ENCODE results near the gene RAB43.

Gene RAB43

GRCh38 chr3:129061023-129061887 lies 60.3 kb downstream of the RAB43 start:
- no peak for DNase-seq (ENCODE audit: low read depth)

- DNase-seq (ENCODE audit: low read depth), result no peak
Observed at GRCh38 chr3:129060276-129061022, 61.2 kb downstream of the RAB43 start, which contains the start of gene GP9. GP9 (plus strand) TSS chr3:129060779; CDS start chr3:129061740, 961 bp downstream.

GRCh38 chr3:129059311-129059958 lies 62.2 kb downstream of the RAB43 start:
- no peak for DNase-seq (ENCODE audit: low read depth)

GRCh38 chr3:129058441-129059200 lies 63.0 kb downstream of the RAB43 start:
- no peak for DNase-seq (ENCODE audit: low read depth)

GRCh38 chr3:129057249-129057648 lies 64.4 kb downstream of the RAB43 start:
- DNase-seq (ENCODE audit: low read depth), result no peak

GRCh38 chr3:129056451-129057173 lies 65.0 kb downstream of the RAB43 start:
- no peak for DNase-seq (ENCODE audit: low read depth)

GRCh38 chr3:129054605-129055104 lies 66.9 kb downstream of the RAB43 start:
- no peak for DNase-seq (ENCODE audit: low read depth)

GRCh38 chr3:129052675-129053074 lies 68.9 kb downstream of the RAB43 start:
- DNase-seq (ENCODE audit: low read depth), result no peak

GRCh38 chr3:129051871-129052340 lies 69.7 kb downstream of the RAB43 start:
- DNase-seq (ENCODE audit: low read depth), result peak; percentile 40

GRCh38 chr3:129050556-129051295 lies 70.9 kb downstream of the RAB43 start:
- DNase-seq (ENCODE audit: low read depth), result no peak

GRCh38 chr3:129047553-129047839 lies 74.1 kb downstream of the RAB43 start:
- no peak for DNase-seq (ENCODE audit: low read depth)

GRCh38 chr3:129046732-129047552 lies 74.7 kb downstream of the RAB43 start:
- no peak for DNase-seq (ENCODE audit: low read depth)

- DNase-seq (ENCODE audit: low read depth), result no peak
Observed at GRCh38 chr3:129046037-129046731, 75.4 kb downstream of the RAB43 start.

- DNase-seq (ENCODE audit: low read depth), result no peak
Observed at GRCh38 chr3:129045675-129046036, 75.9 kb downstream of the RAB43 start.

GRCh38 chr3:129040579-129041300 lies 80.9 kb downstream of the RAB43 start:
- DNase-seq (ENCODE audit: low read depth), result no peak

GRCh38 chr3:129040039-129040336 lies 81.6 kb downstream of the RAB43 start:
- no peak for DNase-seq (ENCODE audit: low read depth)

GRCh38 chr3:129039271-129040038 lies 82.1 kb downstream of the RAB43 start:
- no peak for DNase-seq (ENCODE audit: low read depth)

Data from EH (cell line).